ENCODE measurements around the gene GRIN2C.

DNA sequence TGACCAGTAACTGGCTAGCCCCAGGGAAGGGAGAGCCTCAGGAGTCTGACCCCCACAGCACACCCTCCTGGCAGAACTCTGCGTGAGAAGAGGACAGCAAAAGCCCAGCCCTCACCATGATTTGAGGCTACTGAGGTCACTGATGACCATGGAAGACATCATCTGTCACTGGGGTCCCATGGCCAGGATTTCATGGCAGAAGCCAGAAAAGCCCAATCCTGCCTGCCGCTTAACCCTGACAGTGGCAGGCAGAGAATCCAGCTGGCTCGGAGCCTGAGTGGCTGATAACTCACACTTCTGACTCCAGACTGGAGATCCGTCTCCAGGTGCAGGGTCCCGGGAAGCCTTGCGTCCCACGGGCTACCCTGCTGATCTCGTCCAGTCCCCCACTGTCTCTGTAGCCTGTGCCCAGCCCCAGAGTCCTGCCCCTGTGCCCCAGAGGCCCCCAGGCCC, 17.5 kb downstream of the GRIN2C start:
- TF ChIP-seq, protein P1, sequence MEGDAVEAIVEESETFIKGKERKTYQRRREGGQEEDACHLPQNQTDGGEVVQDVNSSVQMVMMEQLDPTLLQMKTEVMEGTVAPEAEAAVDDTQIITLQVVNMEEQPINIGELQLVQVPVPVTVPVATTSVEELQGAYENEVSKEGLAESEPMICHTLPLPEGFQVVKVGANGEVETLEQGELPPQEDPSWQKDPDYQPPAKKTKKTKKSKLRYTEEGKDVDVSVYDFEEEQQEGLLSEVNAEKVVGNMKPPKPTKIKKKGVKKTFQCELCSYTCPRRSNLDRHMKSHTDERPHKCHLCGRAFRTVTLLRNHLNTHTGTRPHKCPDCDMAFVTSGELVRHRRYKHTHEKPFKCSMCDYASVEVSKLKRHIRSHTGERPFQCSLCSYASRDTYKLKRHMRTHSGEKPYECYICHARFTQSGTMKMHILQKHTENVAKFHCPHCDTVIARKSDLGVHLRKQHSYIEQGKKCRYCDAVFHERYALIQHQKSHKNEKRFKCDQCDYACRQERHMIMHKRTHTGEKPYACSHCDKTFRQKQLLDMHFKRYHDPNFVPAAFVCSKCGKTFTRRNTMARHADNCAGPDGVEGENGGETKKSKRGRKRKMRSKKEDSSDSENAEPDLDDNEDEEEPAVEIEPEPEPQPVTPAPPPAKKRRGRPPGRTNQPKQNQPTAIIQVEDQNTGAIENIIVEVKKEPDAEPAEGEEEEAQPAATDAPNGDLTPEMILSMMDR (conservative IDR thresholded peaks at IDR 0.05 in 1 of 2, IDR thresholded peaks at IDR 0.05 in 1 of 2; ENCODE audit: low read depth in 1 of 2, low read length in 2 of 2) = no peak
- TF ChIP-seq EZH2 (IDR thresholded peaks at IDR 0.05; ENCODE audit: low read length, missing control alignments) = no peak
